Stimulated activated CD4-positive, alpha-beta T cell treated with anti-CD3 and anti-CD28 coated beads, TNF-alpha, amount 100 ng/mL, for 1 hour (primary cell): ENCODE results near the gene RNF4.
"Not testable (repeated sequence)": the region's sequence is repeated elsewhere in the genome, so short reads cannot be mapped to it uniquely, and the experiment has no call there.

Experiments used
- DNase-seq, 3 donors: peaks; one replicate each; pipeline ENCODE4 v3.0.0-alpha.2; 2020; ENCODE audit warnings: low read depth in 3 of 3, low spot score in 1 of 3

The RNF4 gene

DNA sequence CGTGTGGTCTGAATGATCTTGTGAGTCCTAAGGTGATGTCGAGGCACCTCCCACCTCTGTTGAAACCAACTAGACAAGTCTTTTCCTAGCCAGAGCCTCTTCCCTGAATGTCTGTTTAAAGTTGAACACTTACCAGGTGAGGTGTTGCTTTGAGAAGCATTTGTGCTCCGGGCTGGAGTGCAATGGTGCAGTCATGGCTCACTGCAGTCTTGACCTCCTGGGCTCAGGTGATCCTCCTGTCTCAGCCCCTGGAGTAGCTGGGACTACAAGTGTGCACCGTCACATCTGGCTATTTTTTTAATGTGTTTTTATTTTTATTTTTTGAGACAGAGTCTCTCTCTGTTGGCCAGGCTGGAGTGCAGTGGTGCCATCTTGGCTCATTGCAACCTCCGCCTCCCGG is 18.1 kb downstream of the RNF4 start:
- DNase-seq = no peak

GRCh38 chr4:2487632-2488031 is 18.7 kb downstream of the RNF4 start:
- DNase-seq = no peak

- no peak for DNase-seq
Observed at GRCh38 chr4:2489081-2489805, 20.3 kb downstream of the RNF4 start.

GRCh38 chr4:2489841-2490552 is 21.1 kb downstream of the RNF4 start:
- DNase-seq = no peak

- DNase-seq = no peak
Observed at GRCh38 chr4:2492970-2493369, 24.1 kb downstream of the RNF4 start.

- DNase-seq = no peak
Observed at GRCh38 chr4:2494992-2495391, 26.1 kb downstream of the RNF4 start.

GRCh38 chr4:2497324-2497723 is 28.4 kb downstream of the RNF4 start:
- no peak for DNase-seq

DNA sequence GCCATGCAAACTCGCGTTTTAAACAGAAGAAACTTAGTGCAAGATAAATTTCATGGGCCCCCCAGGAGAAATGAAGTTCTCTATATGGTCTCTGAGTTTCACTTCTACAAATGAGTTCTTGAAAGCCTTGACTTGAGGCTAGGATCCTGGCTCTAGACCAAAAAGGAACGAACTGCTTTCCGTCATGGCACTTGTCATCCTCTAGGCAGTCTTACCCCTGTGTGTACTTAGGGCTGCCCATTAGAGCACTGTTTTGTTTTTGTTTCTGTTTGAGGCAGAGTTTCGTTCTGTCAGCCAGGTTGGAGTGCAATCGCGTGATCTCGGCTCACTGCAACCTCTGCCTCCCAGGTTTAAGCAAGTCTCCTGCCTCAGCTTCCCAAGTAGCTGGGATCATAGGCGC is 29.0 kb downstream of the RNF4 start:
- DNase-seq = no peak

DNA sequence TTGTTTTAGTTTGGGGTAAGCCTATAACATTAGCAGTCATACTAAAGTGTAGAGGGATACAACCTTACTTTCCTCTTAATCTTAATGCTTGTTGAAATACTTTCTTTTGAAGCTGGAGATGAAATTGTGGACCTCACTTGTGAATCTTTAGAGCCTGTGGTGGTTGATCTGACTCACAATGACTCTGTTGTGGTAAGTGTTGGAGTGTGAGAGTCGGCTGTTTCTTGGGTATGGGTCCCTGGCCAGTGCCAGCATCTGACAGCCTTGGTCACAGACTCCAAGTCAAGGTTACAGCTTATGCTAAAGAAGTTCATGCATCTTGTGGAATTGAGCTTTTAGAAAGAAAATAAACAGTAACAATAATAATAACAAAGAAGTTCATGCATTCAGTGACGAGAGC is 31.6 kb downstream of the RNF4 start:
- DNase-seq = no peak

- DNase-seq = no peak
Observed at GRCh38 chr4:2501034-2501594, 32.2 kb downstream of the RNF4 start.

DNA sequence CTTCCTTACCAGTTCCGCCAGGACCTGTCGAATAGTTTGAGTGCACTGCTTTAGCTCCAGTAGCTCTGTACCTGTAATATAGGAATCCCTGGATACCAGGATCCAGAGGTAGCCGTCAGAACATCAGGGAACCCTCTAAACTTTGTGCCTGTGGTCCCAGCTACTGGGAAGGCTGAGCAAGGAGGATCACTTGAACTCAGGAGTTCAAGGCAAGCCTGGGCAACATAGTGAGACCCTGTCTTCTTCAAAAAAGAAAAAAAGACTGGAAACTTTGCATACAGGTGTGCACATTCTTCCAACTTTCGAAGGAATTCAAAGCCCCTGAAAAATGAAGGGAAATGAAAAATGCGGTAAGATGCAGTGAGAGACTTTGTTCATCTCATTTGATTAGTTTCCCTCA is 34.9 kb downstream of the RNF4 start:
- DNase-seq = no peak

- DNase-seq = no peak
Observed at GRCh38 chr4:2507259-2507658, 38.4 kb downstream of the RNF4 start.

GRCh38 chr4:2507855-2508254 is 38.9 kb downstream of the RNF4 start:
- no peak for DNase-seq

DNA sequence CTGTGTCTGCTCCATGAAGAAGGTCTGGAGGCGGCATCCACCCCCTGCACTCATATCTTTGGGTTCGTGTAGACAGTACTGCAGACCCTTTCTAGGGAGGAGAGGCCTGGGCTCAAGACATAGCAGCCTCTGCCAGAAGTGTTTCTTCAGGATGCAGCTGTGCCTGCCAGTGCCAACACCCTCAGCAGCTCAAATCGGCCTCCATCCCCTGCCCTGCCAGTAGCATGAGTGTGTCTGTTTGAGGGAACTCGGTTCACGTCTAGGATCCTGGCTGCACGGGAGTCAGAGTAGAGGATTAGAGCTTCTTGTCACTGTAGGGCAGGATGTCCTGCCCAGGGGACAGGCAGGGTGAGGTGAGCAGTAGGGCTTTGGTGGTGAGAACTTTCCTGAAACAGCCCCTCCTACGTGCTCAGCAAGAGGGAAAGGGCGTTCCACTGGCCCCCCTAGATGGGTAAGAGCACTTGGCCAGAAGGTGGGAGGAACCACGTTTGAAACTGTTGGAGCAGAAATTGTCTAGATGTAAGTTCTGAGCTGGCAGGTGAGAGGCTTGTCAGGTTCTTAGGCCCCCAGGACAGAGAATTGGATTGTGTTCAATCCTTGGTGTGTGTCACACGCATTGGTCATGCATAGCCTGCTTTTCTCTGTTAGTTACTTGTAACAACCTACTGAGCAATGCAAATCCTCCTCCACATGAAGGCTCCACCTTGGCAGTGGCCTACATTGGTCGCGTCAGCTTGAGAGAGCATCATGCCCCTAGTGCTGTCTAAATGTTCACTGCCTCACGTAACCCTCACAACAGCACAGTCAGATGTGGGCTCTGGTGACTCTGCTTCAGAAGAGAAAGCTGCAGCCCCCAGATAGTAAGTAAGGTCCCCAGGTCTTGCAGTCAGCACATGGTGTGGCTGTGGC is 41.7 kb downstream of the RNF4 start:
- DNase-seq = no peak

DNA sequence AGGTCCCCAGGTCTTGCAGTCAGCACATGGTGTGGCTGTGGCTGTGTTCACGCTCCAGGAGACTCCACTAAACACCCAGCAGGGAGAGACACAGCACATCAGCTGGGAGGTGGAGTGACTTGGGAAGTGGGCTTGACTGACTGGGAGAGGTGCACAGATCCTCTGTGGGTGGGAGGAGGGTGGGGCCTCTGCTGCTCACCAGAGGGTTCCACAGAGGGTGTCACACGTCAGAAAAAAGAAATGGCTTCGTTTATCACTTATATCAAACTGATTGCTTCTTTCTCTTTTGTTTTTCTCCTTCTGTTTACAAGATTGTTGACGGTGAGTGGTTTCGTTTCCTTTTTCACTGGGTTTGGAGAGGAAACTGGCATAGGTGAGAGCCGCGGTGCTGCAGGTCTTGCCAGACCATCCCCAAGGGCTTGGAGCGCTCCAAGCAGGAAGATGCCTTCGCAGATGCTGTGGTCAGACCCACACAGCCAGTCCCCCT is 42.8 kb downstream of the RNF4 start:
- no peak for DNase-seq

DNA sequence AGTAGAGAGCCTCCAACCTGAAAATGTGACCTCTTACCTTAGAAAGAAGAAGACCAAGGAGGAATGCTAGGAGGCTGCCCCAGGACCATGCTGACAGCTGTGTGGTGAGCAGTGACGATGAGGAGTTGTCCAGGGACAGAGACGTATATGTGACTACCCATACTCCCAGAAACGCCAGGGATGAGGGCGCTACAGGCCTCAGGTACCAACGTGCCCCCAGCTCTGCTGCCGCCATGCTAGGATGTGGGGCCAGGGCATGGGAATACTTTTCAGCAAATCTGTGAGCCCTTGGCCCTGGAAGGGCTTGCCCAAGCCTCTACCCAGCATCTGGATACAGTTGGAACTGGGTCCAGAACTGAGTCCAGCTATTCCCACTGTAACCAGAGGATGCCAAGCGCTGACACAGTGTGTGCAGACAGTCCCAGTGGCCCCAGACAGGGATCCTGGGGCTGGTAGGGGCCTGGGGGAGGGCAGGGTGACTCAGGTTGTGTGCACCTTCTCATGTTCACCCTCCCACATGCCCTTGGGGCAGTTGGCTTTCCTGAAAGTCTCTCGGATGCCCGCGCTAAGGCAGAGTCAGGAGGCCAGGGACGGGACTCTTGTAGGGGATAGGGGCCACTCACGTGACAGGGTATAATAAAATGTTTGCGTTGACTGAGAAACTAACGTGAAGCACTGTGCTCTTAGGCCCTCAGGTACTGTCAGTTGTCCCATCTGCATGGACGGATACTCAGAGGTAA is 43.7 kb downstream of the RNF4 start:
- no peak for DNase-seq

DNA sequence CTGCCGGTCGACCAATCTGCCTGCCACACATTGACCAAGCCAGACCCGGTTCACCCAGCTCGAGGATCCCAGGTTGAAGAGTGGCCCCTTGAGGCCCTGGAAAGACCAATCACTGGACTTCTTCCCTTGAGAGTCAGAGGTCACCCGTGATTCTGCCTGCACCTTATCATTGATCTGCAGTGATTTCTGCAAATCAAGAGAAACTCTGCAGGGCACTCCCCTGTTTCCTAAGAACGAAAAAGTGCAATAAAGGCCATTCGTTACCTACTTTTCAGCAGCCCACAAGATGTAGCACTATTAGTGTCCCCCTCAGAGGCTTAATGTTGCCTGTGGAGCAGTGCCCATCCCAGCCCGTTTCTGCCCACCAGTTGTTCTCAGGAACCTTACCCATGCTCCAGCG is 45.3 kb downstream of the RNF4 start:
- DNase-seq = not testable (repeated sequence)

DNA sequence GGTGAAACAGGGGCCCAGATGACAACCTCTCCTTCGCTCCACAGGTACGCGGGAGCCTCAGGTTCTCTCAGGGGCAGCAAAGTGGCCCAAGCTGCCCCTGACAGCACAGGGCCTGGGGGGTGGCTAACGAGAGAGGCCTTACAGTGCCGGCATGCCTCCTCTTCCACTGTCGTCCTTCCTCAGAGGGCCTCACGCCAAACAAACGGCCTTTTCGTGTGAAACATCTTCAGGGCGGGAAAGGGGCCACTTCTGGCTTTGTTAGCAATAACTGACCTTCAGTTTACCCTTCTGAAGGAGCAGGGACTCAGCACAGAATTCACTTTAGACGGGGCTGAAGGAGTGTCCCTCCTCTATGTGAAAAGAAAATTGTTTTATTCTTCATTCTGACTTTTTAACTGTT is 46.0 kb downstream of the RNF4 start:
- not testable (repeated sequence) for DNase-seq

GRCh38 chr4:2515830-2516550 is 47.1 kb downstream of the RNF4 start:
- no peak for DNase-seq

- no peak for DNase-seq
Observed at GRCh38 chr4:2516635-2517034, 47.7 kb downstream of the RNF4 start.
